Measurements from ENCODE around the gene PGBD1. TPM values are rescaled to one million over a fixed set of nuclear protein-coding genes. Genes with fewer than 3 reads are reported as not detected.

PGBD1 gene
- total RNA-seq, 4 donors from 2014 or later: 0.75 to 3.2 (median 2.3) TPM

GRCh38 chr6:28349344-28349891 lies 68.0 kb downstream of the PGBD1 start:
- WGBS, 2 donors (ENCODE audit: low coverage in 1 of 2): 1% methylated on average over 9 of the region's 9 CpGs
- in situ Hi-C loops (cut with MboI; ENCODE audit: low pct_ligation_motif_present in 1 of 4, low pct_unique_long_range_greater_than_20kb in 1 of 4, low sequenced_read_pairs in 3 of 4): loop anchor here in 1 of 4 donors (25.0 kb wide), 1 partner anchor 1187 kb away; no protein-coding TSS in a partner anchor
- peaks cover 4% of the 10 kb centered on the region for H3K27me3 ChIP-seq

GRCh38 chr6:28349892-28350737 lies 68.7 kb downstream of the PGBD1 start, which contains the start of gene ZKSCAN3:
ZKSCAN3 (plus strand) TSS chr6:28349947; CDS start chr6:28359587, 9,640 bp downstream.
- Histone ChIP-seq H3K27ac (peak within 1 kb of the TSS; percentile 83 to 89 (median 84)), H3K4me1 (peaks cover 13 to 26% (median 19%) of the 10 kb centered on the region in 4 donors), H3K4me3 (peak within 1 kb of the TSS; percentile 66 to 93 (median 76)), H3K9me3 (no peaks in the 10 kb centered on the region), H3K36me3 (no peaks in the 10 kb centered on the region), H3K27me3 (peaks cover 4% of the 10 kb centered on the region)
- intact Hi-C loops (cut with DNase I; ENCODE audit: low total_unique reads) (loop anchor here (10.0 kb wide), 1 partner anchor 215 kb away; no protein-coding TSS in a partner anchor), in situ Hi-C loops (cut with MboI; ENCODE audit: low pct_ligation_motif_present in 1 of 4, low pct_unique_long_range_greater_than_20kb in 1 of 4, low sequenced_read_pairs in 3 of 4) (loop anchor here (5.0 to 25.0 kb wide), 7 partner anchors 88 to 1188 kb away; partner anchors contain the start of genes ZKSCAN8 (in 2 of the 4), NKAPL (in 1 of the 4), OR2B2 (in 1 of the 4) and ZKSCAN4 (in 1 of the 4))
- TF ChIP-seq EP300 (IDR thresholded peaks at IDR 0.05; ENCODE audit: low read depth): no peak
- TF ChIP-seq POLR2A (IDR thresholded peaks at IDR 0.05): peak; percentile 62
- TF ChIP-seq, protein P1, sequence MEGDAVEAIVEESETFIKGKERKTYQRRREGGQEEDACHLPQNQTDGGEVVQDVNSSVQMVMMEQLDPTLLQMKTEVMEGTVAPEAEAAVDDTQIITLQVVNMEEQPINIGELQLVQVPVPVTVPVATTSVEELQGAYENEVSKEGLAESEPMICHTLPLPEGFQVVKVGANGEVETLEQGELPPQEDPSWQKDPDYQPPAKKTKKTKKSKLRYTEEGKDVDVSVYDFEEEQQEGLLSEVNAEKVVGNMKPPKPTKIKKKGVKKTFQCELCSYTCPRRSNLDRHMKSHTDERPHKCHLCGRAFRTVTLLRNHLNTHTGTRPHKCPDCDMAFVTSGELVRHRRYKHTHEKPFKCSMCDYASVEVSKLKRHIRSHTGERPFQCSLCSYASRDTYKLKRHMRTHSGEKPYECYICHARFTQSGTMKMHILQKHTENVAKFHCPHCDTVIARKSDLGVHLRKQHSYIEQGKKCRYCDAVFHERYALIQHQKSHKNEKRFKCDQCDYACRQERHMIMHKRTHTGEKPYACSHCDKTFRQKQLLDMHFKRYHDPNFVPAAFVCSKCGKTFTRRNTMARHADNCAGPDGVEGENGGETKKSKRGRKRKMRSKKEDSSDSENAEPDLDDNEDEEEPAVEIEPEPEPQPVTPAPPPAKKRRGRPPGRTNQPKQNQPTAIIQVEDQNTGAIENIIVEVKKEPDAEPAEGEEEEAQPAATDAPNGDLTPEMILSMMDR (IDR thresholded peaks at IDR 0.05): no peak
- TF ChIP-seq POLR2AphosphoS5 (IDR thresholded peaks at IDR 0.05): peak; percentile 36 to 46 (median 36)
- 1 to 3% methylated on average over 7 to 28 of the region's 30 CpGs for WGBS, 2 donors (ENCODE audit: low coverage in 1 of 2)
- peak; percentile 91 for DNase-seq

More at GRCh38 chr6:28349344-28349891, 68.0 kb downstream of the PGBD1 start:
- no peaks in the 10 kb centered on the region for H3K9me3 ChIP-seq
- H3K4me1 ChIP-seq: peaks cover 6 to 20% (median 17%) of the 10 kb centered on the region in 4 donors
- peak overlapping the region; percentile 83 to 89 (median 84) for H3K27ac ChIP-seq
- no peaks in the 10 kb centered on the region for H3K36me3 ChIP-seq
- intact Hi-C loops (cut with DNase I; ENCODE audit: low total_unique reads): no loop called here
- DNase-seq: no peak
- peak overlapping the region; percentile 66 to 93 (median 76) for H3K4me3 ChIP-seq
- TF ChIP-seq, protein P1 (IDR thresholded peaks at IDR 0.05): no peak
- TF ChIP-seq EP300 (IDR thresholded peaks at IDR 0.05; ENCODE audit: low read depth): no peak
- TF ChIP-seq POLR2A (IDR thresholded peaks at IDR 0.05): no peak
- TF ChIP-seq POLR2AphosphoS5 (IDR thresholded peaks at IDR 0.05): no peak

DNA sequence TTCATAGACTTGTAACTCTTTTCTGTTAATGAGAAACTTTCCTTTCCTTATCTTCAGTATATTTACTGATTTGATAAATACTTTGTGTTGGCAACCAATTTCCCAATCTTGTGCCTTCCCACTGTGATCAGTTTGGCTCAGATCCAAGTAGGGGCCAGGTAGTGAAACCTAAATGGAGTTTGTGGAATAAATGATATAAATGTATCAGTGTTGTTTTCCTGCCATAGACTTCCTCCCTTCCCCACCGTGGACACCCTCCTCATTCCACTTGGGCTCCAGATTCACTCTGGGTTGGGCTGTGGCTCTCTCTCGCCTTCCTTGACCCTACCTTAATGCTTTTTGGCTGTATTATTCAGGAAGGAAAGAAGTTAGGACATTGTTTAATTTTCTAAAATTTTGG lies 69.7 kb downstream of the PGBD1 start:
- Histone ChIP-seq H3K4me3 (peak overlapping the region in 1 of 4 donors; percentile 84), H3K27ac (peak overlapping the region; percentile 31 to 85 (median 84))
- WGBS, 2 donors (ENCODE audit: low coverage in 1 of 2): 51 to 73% methylated on average over 2 of the region's 2 CpGs

DNA sequence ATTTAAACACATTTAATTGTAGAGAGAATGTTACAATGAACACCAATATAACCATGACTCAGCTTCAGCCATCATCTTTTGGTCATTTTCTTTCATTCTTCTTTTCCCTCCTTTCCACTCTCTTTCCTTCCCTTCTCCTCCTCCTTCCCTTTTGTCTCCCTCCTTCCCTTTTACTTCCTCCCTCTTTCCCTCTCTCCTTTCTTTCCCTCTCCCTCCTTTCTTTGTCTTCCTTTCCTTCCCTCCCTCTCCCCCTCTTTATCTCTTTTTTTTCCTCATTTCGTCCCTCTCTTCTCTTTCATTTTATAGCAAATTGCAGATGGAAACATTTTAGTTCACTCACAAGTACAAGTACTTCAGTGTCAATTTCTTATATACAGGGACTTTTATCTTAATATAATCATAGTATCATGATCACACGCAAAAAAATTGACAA lies 70.1 kb downstream of the PGBD1 start:
- Histone ChIP-seq H3K9me3 (no peaks in the 10 kb centered on the region), H3K4me3 (no peak overlapping the region), H3K27me3 (peaks cover 4% of the 10 kb centered on the region), H3K36me3 (no peaks in the 10 kb centered on the region), H3K4me1 (peaks cover 21 to 36% (median 28%) of the 10 kb centered on the region in 4 donors), H3K27ac (peak overlapping the region; percentile 31 to 85 (median 84))
- in situ Hi-C loops (cut with MboI; ENCODE audit: low pct_ligation_motif_present in 1 of 4, low pct_unique_long_range_greater_than_20kb in 1 of 4, low sequenced_read_pairs in 3 of 4): loop anchor here (5.0 to 25.0 kb wide), 6 partner anchors 89 to 1164 kb away; partner anchors contain the start of genes ZKSCAN8 (in 2 of the 4), NKAPL (in 1 of the 4), OR2B2 (in 1 of the 4) and ZKSCAN4 (in 1 of the 4)
- no peak for DNase-seq
- intact Hi-C loops (cut with DNase I; ENCODE audit: low total_unique reads): loop anchor here (10.0 kb wide), 1 partner anchor 217 kb away; no protein-coding TSS in a partner anchor
- TF ChIP-seq POLR2A (IDR thresholded peaks at IDR 0.05) (no peak), EP300 (IDR thresholded peaks at IDR 0.05; ENCODE audit: low read depth) (no peak), POLR2AphosphoS5 (IDR thresholded peaks at IDR 0.05) (no peak)
- TF ChIP-seq, protein P1 (IDR thresholded peaks at IDR 0.05): no peak
- 74 to 80% methylated on average over 2 of the region's 2 CpGs for WGBS, 2 donors (ENCODE audit: low coverage in 1 of 2)

More for the DNA sequence above, 69.7 kb downstream of the PGBD1 start:
- no peak for DNase-seq
- peaks cover 17 to 32% (median 24%) of the 10 kb centered on the region in 4 donors for H3K4me1 ChIP-seq
- no peak for TF ChIP-seq EP300 (IDR thresholded peaks at IDR 0.05; ENCODE audit: low read depth)
- in situ Hi-C loops (cut with MboI; ENCODE audit: low pct_ligation_motif_present in 1 of 4, low pct_unique_long_range_greater_than_20kb in 1 of 4, low sequenced_read_pairs in 3 of 4): loop anchor here (5.0 to 25.0 kb wide), 6 partner anchors 89 to 1164 kb away; partner anchors contain the start of genes ZKSCAN8 (in 2 of the 4), NKAPL (in 1 of the 4), OR2B2 (in 1 of the 4) and ZKSCAN4 (in 1 of the 4)
- peaks cover 4% of the 10 kb centered on the region for H3K27me3 ChIP-seq
- intact Hi-C loops (cut with DNase I; ENCODE audit: low total_unique reads): loop anchor here (10.0 kb wide), 1 partner anchor 216 kb away; no protein-coding TSS in a partner anchor
- H3K9me3 ChIP-seq: no peaks in the 10 kb centered on the region
- no peaks in the 10 kb centered on the region for H3K36me3 ChIP-seq

Data from transverse colon (tissue), 4 donors.